Keratinocyte (primary cell): ENCODE data around the gene KHSRP. TPM values are rescaled to one million over a fixed set of nuclear protein-coding genes. Genes with fewer than 3 reads are reported as not detected.

ENCODE experiments used
- DNase-seq: peaks from one replicate; pipeline ENCODE4 v3.0.0-alpha.2; 2011; ENCODE audit warnings: low read depth, missing footprints, low spot score
- FAIRE-seq: peaks from 2 replicates; lab custom pipeline; 2011; peaks lifted over from hg19 to GRCh38; lab: Jason Lieb, UNC
- H2AFZ ChIP-seq: 2 replicates; pipeline ENCODE4 v1.6.0; 2012; ENCODE audit warnings: low read length, control low read depth, inconsistent platforms; ENCODE audit not compliant: control insufficient read depth
- H3K27ac ChIP-seq: 2 replicates; pipeline ENCODE4 v1.5.1; 2011; ENCODE audit warnings: low read length; ENCODE audit not compliant: control insufficient read depth, insufficient read depth
- H3K27me3 ChIP-seq: 3 replicates; pipeline ENCODE4 v1.6.0; 2011; ENCODE audit warnings: low read length; ENCODE audit not compliant: control insufficient read depth, insufficient read depth; ENCODE audit errors: extremely low read depth
- H3K36me3 ChIP-seq, 2 experiments: 2 replicates in 1 of 2; 3 replicates in 1 of 2; pipeline ENCODE4 v1.5.1; 2011; ENCODE audit warnings: low read length in 2 of 2, mild to moderate bottlenecking in 1 of 2; ENCODE audit not compliant: control insufficient read depth in 2 of 2, insufficient read depth in 2 of 2; ENCODE audit errors: extremely low read depth in 1 of 2
- H3K4me1 ChIP-seq: 3 replicates; pipeline ENCODE4 v1.5.1; 2011; ENCODE audit warnings: low read length; ENCODE audit not compliant: control insufficient read depth, insufficient read depth; ENCODE audit errors: extremely low read depth
- H3K4me2 ChIP-seq: 3 replicates; pipeline ENCODE4 v1.6.0; 2011; ENCODE audit warnings: low read depth, low read length; ENCODE audit not compliant: control insufficient read depth, insufficient read depth; ENCODE audit errors: extremely low read depth
- H3K4me3 ChIP-seq, 3 experiments: fragments of 200-600 bp in 1 of 3; sonication (generic) in 1 of 3; 2 replicates in 2 of 3; 3 replicates in 1 of 3; pipeline ENCODE4 v1.5.1; 2011 to 2016; ENCODE audit warnings: low read length in 3 of 3, mild to moderate bottlenecking in 3 of 3, control low read depth in 2 of 3, inconsistent platforms in 1 of 3, low read depth in 1 of 3, mixed read lengths in 1 of 3, mixed run types in 1 of 3, moderate library complexity in 1 of 3; ENCODE audit not compliant: control insufficient read depth in 2 of 3, insufficient read depth in 2 of 3; ENCODE audit errors: extremely low read depth in 1 of 3
- H3K79me2 ChIP-seq: 2 replicates; pipeline ENCODE4 v1.6.0; 2012; ENCODE audit warnings: low read length; ENCODE audit not compliant: control insufficient read depth, insufficient read depth
- H3K9ac ChIP-seq: 3 replicates; pipeline ENCODE4 v1.6.0; 2011; ENCODE audit warnings: low read length; ENCODE audit not compliant: control insufficient read depth, insufficient read depth; ENCODE audit errors: extremely low read depth
- H3K9me1 ChIP-seq: 3 replicates; pipeline ENCODE4 v1.6.0; 2011; ENCODE audit warnings: low read length; ENCODE audit not compliant: control insufficient read depth, insufficient read depth; ENCODE audit errors: extremely low read depth
- H3K9me3 ChIP-seq: 2 replicates; pipeline ENCODE4 v1.5.1; 2012; ENCODE audit warnings: low read depth, low read length; ENCODE audit not compliant: control insufficient read depth
- H4K20me1 ChIP-seq: 3 replicates; pipeline ENCODE4 v1.6.0; 2011; ENCODE audit warnings: low read length; ENCODE audit not compliant: control insufficient read depth, insufficient read depth; ENCODE audit errors: extremely low read depth
- EZH2 ChIP-seq: IDR thresholded peaks from one replicate; pipeline ENCODE4 v1.6.1; 2012; ENCODE audit warnings: inconsistent platforms, mild to moderate bottlenecking, low read length, moderate library complexity
- dilution Hi-C: fragments of 300-500 bp; cut with MboI; formaldehyde crosslinking; loops from one replicate; pipeline ENCODE4 v1.7.0; 2020; ENCODE audit warnings: low sequenced_read_pairs; ENCODE audit not compliant: extremely low pct_ligation_motif_present
- polyA plus RNA-seq, 5 experiments: library from polyadenylated mRNA; depleted of rRNA in 3 of 5; stranded (reverse) in 3 of 5; stranded (forward) in 1 of 5; unstranded in 1 of 5; fragments of >200 nt; gene quantifications; 1 replicate in 1 of 5; 2 replicates in 3 of 5; 3 replicates in 1 of 5; pipeline versions ENCODE4 v1.2.1 to v1.2.3, GENCODE V29; 2011 to 2012; ENCODE audit warnings: missing spikeins in 2 of 5, low read depth in 1 of 5, low replicate concordance in 1 of 5
- TF ChIP-seq, protein P1 (sequence below), 3 experiments: IDR thresholded peaks in 1 of 3; conservative IDR thresholded peaks in 1 of 3; optimal IDR thresholded peaks in 1 of 3; 2 replicates in 2 of 3; 3 replicates in 1 of 3; pipeline versions ENCODE3 to v1.5.1; 2011; ENCODE audit warnings: low read length in 3 of 3, mild to moderate bottlenecking in 3 of 3, moderate library complexity in 2 of 3, control low read depth in 1 of 3, inconsistent platforms in 1 of 3; ENCODE audit not compliant: insufficient read depth in 2 of 3; ENCODE audit errors: extremely low read depth in 1 of 3

KHSRP gene
- polyA plus RNA-seq, 1 donor (not counting 4 experiments of a cell fraction or from before 2014, with no cell fraction given): 56.6 TPM

DNA sequence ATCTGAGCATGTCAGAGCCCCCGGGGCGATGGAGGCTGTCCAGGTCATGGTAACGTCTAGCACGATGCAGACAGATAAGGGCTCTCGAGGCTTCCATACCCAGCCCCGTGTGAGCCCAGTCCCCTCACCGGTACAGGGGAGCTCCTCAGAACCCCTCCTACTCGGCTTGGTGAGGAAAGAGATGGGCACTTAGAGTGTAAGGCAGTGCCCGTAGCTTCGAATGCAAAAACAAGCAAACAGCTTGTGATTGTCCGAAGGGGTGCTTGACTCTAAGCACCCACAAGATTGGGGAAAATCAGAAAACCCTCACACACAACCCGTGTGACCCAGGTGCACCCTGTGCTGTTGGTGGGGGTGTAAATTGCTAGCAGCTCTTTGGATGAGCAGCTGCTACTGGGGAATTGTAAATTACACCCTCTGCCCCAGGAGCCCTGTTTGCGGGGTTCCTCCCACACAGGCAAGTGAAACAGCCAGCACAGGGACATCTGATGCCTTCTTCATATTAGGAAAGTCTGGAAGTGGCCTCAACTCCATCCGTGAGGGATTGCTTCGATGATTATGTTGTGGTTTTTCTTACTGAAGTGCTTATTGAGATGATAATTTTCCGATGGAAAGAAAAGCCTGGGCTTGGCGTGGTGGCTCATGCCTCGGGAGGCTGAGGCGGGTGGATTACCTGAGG lies 48.0 kb downstream of the KHSRP start:
- H3K4me3 ChIP-seq: no peak overlapping the region
- H3K9ac ChIP-seq: no peak overlapping the region
- no peak overlapping the region for H3K4me2 ChIP-seq
- peaks cover 10% of the 10 kb centered on the region for H3K4me1 ChIP-seq
- no peak overlapping the region for H3K27ac ChIP-seq
- H3K36me3 ChIP-seq: peaks cover 16 to 17% of the 10 kb centered on the region in 2 experiments
- H3K9me3 ChIP-seq: no peaks in the 10 kb centered on the region
- H3K9me1 ChIP-seq: no peaks in the 10 kb centered on the region
- TF ChIP-seq EZH2: no peak
- TF ChIP-seq, protein P1, sequence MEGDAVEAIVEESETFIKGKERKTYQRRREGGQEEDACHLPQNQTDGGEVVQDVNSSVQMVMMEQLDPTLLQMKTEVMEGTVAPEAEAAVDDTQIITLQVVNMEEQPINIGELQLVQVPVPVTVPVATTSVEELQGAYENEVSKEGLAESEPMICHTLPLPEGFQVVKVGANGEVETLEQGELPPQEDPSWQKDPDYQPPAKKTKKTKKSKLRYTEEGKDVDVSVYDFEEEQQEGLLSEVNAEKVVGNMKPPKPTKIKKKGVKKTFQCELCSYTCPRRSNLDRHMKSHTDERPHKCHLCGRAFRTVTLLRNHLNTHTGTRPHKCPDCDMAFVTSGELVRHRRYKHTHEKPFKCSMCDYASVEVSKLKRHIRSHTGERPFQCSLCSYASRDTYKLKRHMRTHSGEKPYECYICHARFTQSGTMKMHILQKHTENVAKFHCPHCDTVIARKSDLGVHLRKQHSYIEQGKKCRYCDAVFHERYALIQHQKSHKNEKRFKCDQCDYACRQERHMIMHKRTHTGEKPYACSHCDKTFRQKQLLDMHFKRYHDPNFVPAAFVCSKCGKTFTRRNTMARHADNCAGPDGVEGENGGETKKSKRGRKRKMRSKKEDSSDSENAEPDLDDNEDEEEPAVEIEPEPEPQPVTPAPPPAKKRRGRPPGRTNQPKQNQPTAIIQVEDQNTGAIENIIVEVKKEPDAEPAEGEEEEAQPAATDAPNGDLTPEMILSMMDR (optimal IDR thresholded peaks at IDR 0.05 in 1 of 3, IDR thresholded peaks at IDR 0.05 in 1 of 3, conservative IDR thresholded peaks at IDR 0.05 in 1 of 3; ENCODE audit: extremely low read depth in 1 of 3, insufficient read depth in 2 of 3, low read length in 3 of 3): no peak
- dilution Hi-C loops: no loop called here
- H3K79me2 ChIP-seq: no peaks in the 10 kb centered on the region
- FAIRE-seq (no peak), DNase-seq (no peak)
- no peaks in the 10 kb centered on the region for H4K20me1 ChIP-seq
- no peaks in the 10 kb centered on the region for H3K27me3 ChIP-seq
- no peak overlapping the region for H2AFZ ChIP-seq

DNA sequence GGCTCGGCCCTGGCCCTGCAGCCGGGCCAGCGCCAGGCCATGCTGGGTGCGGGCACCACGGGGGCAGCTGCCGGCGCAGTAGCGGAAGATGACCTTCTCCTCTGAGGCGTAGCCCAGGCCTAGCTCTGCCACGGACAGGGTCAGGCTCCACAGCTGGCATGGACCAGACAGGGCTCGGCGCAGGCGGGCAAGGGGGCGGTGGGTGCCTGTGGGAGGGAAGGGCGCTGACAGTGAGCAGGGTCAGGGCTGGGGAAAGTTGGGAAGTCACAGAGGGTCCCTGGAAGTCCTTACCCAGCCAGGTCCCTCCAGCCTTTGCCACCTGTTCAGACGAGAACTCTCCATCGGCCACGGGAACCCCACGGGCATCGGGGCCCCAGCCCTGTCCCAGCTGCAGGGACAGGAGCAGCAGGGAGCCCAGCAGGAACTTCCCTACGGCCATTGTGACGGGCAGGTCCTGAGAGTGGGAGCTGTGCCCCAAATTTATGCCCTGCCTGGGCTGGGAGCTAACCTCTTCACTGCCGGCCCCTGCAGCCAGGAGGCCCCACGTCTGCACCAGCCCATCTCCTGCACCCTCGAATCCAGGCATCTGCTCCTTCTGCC lies 49.1 kb downstream of the KHSRP start, which contains the start of gene PSPN:
Gene PSPN, minus strand, starts transcription at position 523 of the 600 bp plus-strand sequence. Its CDS starts 84 bp downstream, at position 439.
- no peak within 1 kb of the TSS for H3K4me3 ChIP-seq
- H3K27ac ChIP-seq: no peak within 1 kb of the TSS
- dilution Hi-C loops: no loop called here
- no peaks in the 10 kb centered on the region for H3K79me2 ChIP-seq
- no peaks in the 10 kb centered on the region for H3K9me3 ChIP-seq
- no peaks in the 10 kb centered on the region for H4K20me1 ChIP-seq
- TF ChIP-seq, protein P1 (optimal IDR thresholded peaks at IDR 0.05 in 1 of 3, IDR thresholded peaks at IDR 0.05 in 1 of 3, conservative IDR thresholded peaks at IDR 0.05 in 1 of 3; ENCODE audit: extremely low read depth in 1 of 3, insufficient read depth in 2 of 3, low read length in 3 of 3): no peak
- TF ChIP-seq EZH2: no peak
- peaks cover 8 to 9% of the 10 kb centered on the region in 2 experiments for H3K36me3 ChIP-seq
- no peak within 1 kb of the TSS for H2AFZ ChIP-seq
- H3K9me1 ChIP-seq: no peaks in the 10 kb centered on the region
- H3K9ac ChIP-seq: no peak within 1 kb of the TSS
- H3K4me1 ChIP-seq: peaks cover 10% of the 10 kb centered on the region
- no peak within 1 kb of the TSS for H3K4me2 ChIP-seq
- no peaks in the 10 kb centered on the region for H3K27me3 ChIP-seq
- no peak for FAIRE-seq
- no peak for DNase-seq
